ENCODE measurements around the gene FREM2. TPM values are rescaled to one million over a fixed set of nuclear protein-coding genes. Genes with fewer than 3 reads are reported as not detected.

FREM2 gene
- total RNA-seq, 3 donors from 2014 or later (not counting 1 experiment from before 2014, with no cell fraction given) = not detected

- no peaks in the 10 kb centered on the region for H3K4me1 ChIP-seq (ENCODE audit: control insufficient read depth, insufficient read depth, low read length)
- H3K9me3 ChIP-seq (ENCODE audit: control insufficient read depth, insufficient read depth, low read length) = no peaks in the 10 kb centered on the region
- TF ChIP-seq CTCF (IDR thresholded peaks at IDR 0.05) = no peak
- DNase-seq (no peak), ATAC-seq (no peak)
- Mint-ChIP-seq H3K4me3 (no peak overlapping the region), H3K4me1 (no peaks in the 10 kb centered on the region), H3K36me3 (no peaks in the 10 kb centered on the region), H3K27ac (no peak overlapping the region), H3K27me3 (ENCODE audit: low read depth in 2 of 2) (no peaks in the 10 kb centered on the region), H3K9me3 (peaks cover 0 to 4% of the 10 kb centered on the region in 2 donors)
- H3K4me3 ChIP-seq (ENCODE audit: low read length) = no peak overlapping the region
- no peaks in the 10 kb centered on the region for H3K27me3 ChIP-seq (ENCODE audit: control insufficient read depth, insufficient read depth, low read length)
- H3K36me3 ChIP-seq (ENCODE audit: control insufficient read depth, insufficient read depth, low read length) = no peaks in the 10 kb centered on the region
- intact Hi-C loops (cut with micrococcal nuclease) = no loop called here
- no peak overlapping the region for H3K27ac ChIP-seq (ENCODE audit: low read length)
- 85% methylated on average over 3 of the region's 4 CpGs for WGBS (ENCODE audit: insufficient coverage)
These were observed 31.5 kb downstream of the FREM2 start for GRCh38 chr13:38718374-38718773.

- no peaks in the 10 kb centered on the region for H3K4me1 ChIP-seq (ENCODE audit: control insufficient read depth, insufficient read depth, low read length)
- H3K4me3 Mint-ChIP-seq = no peak overlapping the region
- H3K4me3 ChIP-seq (ENCODE audit: low read length) = no peak overlapping the region
- no peak overlapping the region for H3K27ac Mint-ChIP-seq
- no peaks in the 10 kb centered on the region for H3K36me3 Mint-ChIP-seq
- intact Hi-C loops (cut with micrococcal nuclease) = no loop called here
- H3K9me3 ChIP-seq (ENCODE audit: control insufficient read depth, insufficient read depth, low read length) = no peaks in the 10 kb centered on the region
- 94% methylated on average over 3 of the region's 4 CpGs for WGBS (ENCODE audit: insufficient coverage)
- DNase-seq (no peak), ATAC-seq (no peak)
- H3K36me3 ChIP-seq (ENCODE audit: control insufficient read depth, insufficient read depth, low read length) = no peaks in the 10 kb centered on the region
- H3K27me3 ChIP-seq (ENCODE audit: control insufficient read depth, insufficient read depth, low read length) = no peaks in the 10 kb centered on the region
- TF ChIP-seq CTCF (IDR thresholded peaks at IDR 0.05) = no peak
- H3K4me1 Mint-ChIP-seq = no peaks in the 10 kb centered on the region
- H3K9me3 Mint-ChIP-seq = peaks cover 0 to 5% of the 10 kb centered on the region in 2 donors
- H3K27ac ChIP-seq (ENCODE audit: low read length) = no peak overlapping the region
- no peaks in the 10 kb centered on the region for H3K27me3 Mint-ChIP-seq (ENCODE audit: low read depth in 2 of 2)
These were observed 43.5 kb downstream of the FREM2 start for GRCh38 chr13:38730332-38730731.

GRCh38 chr13:38733146-38733545 lies 46.3 kb downstream of the FREM2 start:
- Mint-ChIP-seq H3K36me3 (no peaks in the 10 kb centered on the region), H3K4me1 (no peaks in the 10 kb centered on the region), H3K4me3 (no peak overlapping the region), H3K27ac (no peak overlapping the region), H3K27me3 (ENCODE audit: low read depth in 2 of 2) (no peaks in the 10 kb centered on the region), H3K9me3 (peaks cover 0 to 5% of the 10 kb centered on the region in 2 donors)
- intact Hi-C loops (cut with micrococcal nuclease) = no loop called here
- Histone ChIP-seq H3K9me3 (ENCODE audit: control insufficient read depth, insufficient read depth, low read length) (no peaks in the 10 kb centered on the region), H3K36me3 (ENCODE audit: control insufficient read depth, insufficient read depth, low read length) (no peaks in the 10 kb centered on the region), H3K27me3 (ENCODE audit: control insufficient read depth, insufficient read depth, low read length) (no peaks in the 10 kb centered on the region), H3K4me1 (ENCODE audit: control insufficient read depth, insufficient read depth, low read length) (no peaks in the 10 kb centered on the region), H3K27ac (ENCODE audit: low read length) (no peak overlapping the region), H3K4me3 (ENCODE audit: low read length) (no peak overlapping the region)
- no peak for ATAC-seq
- TF ChIP-seq CTCF (IDR thresholded peaks at IDR 0.05) = no peak
- no CpG with 5 or more reads among the region's 1 CpG for WGBS (ENCODE audit: insufficient coverage)
- DNase-seq = no peak

- H3K36me3 Mint-ChIP-seq = no peaks in the 10 kb centered on the region
- no peaks in the 10 kb centered on the region for H3K4me1 Mint-ChIP-seq
- WGBS (ENCODE audit: insufficient coverage) = 87% methylated on average over 5 of the region's 6 CpGs
- no peaks in the 10 kb centered on the region for H3K27me3 Mint-ChIP-seq (ENCODE audit: low read depth in 2 of 2)
- no peak overlapping the region for H3K27ac Mint-ChIP-seq
- H3K4me3 Mint-ChIP-seq = no peak overlapping the region
- Histone ChIP-seq H3K27ac (ENCODE audit: low read length) (no peak overlapping the region), H3K27me3 (ENCODE audit: control insufficient read depth, insufficient read depth, low read length) (no peaks in the 10 kb centered on the region), H3K4me3 (ENCODE audit: low read length) (no peak overlapping the region), H3K36me3 (ENCODE audit: control insufficient read depth, insufficient read depth, low read length) (no peaks in the 10 kb centered on the region), H3K4me1 (ENCODE audit: control insufficient read depth, insufficient read depth, low read length) (no peaks in the 10 kb centered on the region), H3K9me3 (ENCODE audit: control insufficient read depth, insufficient read depth, low read length) (no peaks in the 10 kb centered on the region)
- no peak for TF ChIP-seq CTCF (IDR thresholded peaks at IDR 0.05)
- intact Hi-C loops (cut with micrococcal nuclease) = no loop called here
- DNase-seq (no peak), ATAC-seq (no peak)
- H3K9me3 Mint-ChIP-seq = peaks cover 0 to 6% of the 10 kb centered on the region in 2 donors
These were observed 49.0 kb downstream of the FREM2 start for GRCh38 chr13:38735665-38736440.

All from natural killer cell (primary cell).